Muscle of leg (tissue), 11 donors: Measurements from ENCODE around the gene EPB41. TPM values are rescaled to one million over a fixed set of nuclear protein-coding genes. Genes with fewer than 3 reads are reported as not detected.
"Not testable (repeated sequence)": the region's sequence is repeated elsewhere in the genome, so short reads cannot be mapped to it uniquely, and the experiment has no call there.

Source experiments
- DNase-seq: peaks from one replicate; pipeline ENCODE4 v3.0.0; 2013
- H3K27ac ChIP-seq: one replicate; pipeline ENCODE4 v1.5.1; 2013; ENCODE audit warnings: mild to moderate bottlenecking, low read length, control low read depth
- H3K27me3 ChIP-seq: one replicate; pipeline ENCODE4 v1.6.1; 2013; ENCODE audit warnings: low read length; ENCODE audit not compliant: control insufficient read depth, insufficient read depth
- H3K36me3 ChIP-seq: one replicate; pipeline ENCODE4 v1.6.1; 2013; ENCODE audit warnings: low read length; ENCODE audit not compliant: control insufficient read depth, insufficient read depth
- H3K4me1 ChIP-seq: one replicate; pipeline ENCODE4 v1.6.1; 2013; ENCODE audit warnings: low read length; ENCODE audit not compliant: control insufficient read depth, insufficient read depth
- H3K4me3 ChIP-seq: one replicate; pipeline ENCODE4 v1.5.1; 2013; ENCODE audit warnings: low read length, control low read depth
- H3K9me3 ChIP-seq: replicated peaks from 2 replicates; pipeline ENCODE4 v1.6.1; 2013; ENCODE audit warnings: low read depth, low read length; ENCODE audit not compliant: control insufficient read depth
- WGBS: methylation state at CpG from one replicate; pipeline ENCODE4 v1.1.5; 2013; ENCODE audit warnings: missing lambda C conversion rate; ENCODE audit not compliant: insufficient coverage; 5-methylcytosine and 5-hydroxymethylcytosine counted together
- polyA plus RNA-seq, 8 donors: library from polyadenylated mRNA; unstranded; fragments of 120-200 nt; gene quantifications; one replicate each; pipeline versions ENCODE4 v1.2.1 to v1.2.3, GENCODE V29; 2013; ENCODE audit warnings: inconsistent platforms in 1 of 8, low replicate concordance in 1 of 8; ENCODE audit not compliant: insufficient read length in 8 of 8, insufficient read depth in 1 of 8
- total RNA-seq: library from RNA; stranded (reverse); fragments of 120-200 nt; gene quantifications from one replicate; pipeline ENCODE4 v1.2.4, GENCODE V29; 2013

The EPB41 gene
- total and polyA plus RNA-seq, 9 donors, result 7.2 to 14.3 (median 9.5) TPM

DNA sequence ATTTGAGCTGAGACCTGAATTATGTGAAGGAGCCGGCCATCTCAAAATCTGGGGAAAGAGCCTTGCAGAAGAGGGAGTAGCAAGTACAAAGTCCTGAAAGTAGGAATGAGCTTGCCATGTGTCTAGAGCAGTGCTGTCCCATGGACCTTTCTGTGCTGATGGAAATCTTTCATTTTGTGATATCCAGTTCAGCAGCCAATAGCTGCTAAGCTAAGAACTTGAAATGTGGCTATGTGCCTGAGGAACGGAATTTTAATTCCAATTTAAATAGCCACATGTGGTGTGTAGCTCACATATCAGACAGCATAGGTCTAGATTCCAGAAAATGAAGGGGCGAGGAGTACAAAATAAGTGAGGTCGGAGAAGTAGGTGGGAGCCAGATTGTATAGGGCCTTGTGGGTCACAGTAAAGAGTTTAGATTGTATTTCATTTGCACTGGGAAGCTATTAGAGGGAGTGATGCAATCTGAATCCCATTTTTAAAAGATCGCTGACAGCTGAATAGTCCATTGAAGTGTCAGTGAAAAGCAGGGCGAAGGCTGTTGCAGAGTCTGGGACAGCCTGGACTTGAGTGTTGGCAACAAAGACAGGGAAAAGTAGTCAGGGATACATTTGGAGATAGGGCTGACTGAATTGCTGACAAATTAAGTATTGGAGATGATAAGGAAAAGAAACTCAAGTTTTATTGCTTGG lies 129.1 kb downstream of the EPB41 start:
- WGBS, result 61% methylated on average over 5 of the region's 6 CpGs
- no peaks in the 10 kb centered on the region for H3K9me3 ChIP-seq
- H3K27ac ChIP-seq, result no peak overlapping the region
- H3K27me3 ChIP-seq, result no peaks in the 10 kb centered on the region
- peak; percentile 65 for DNase-seq
- H3K36me3 ChIP-seq, result no peaks in the 10 kb centered on the region
- no peak overlapping the region for H3K4me3 ChIP-seq
- H3K4me1 ChIP-seq, result peaks cover 6% of the 10 kb centered on the region

DNA sequence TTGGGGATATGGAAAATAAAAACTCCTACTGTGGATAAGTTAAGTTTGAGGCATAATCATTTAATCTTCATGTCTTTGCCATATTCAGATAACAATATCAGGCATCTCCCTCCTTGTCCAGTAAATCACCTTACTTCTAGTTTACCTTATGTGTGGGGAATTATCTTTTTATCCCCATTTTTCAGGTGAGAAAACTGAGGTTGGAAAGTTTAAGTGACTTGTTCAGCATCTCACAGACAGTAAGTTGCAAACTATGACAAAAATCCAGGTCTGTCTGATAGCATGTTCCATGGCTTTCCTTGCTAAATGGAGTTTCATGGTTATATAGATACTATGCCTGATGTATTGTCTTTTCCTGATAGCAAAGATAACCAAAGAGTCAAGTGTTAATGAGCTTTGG lies 129.6 kb downstream of the EPB41 start:
- Histone ChIP-seq H3K36me3 (no peaks in the 10 kb centered on the region), H3K27ac (no peak overlapping the region), H3K27me3 (no peaks in the 10 kb centered on the region), H3K9me3 (no peaks in the 10 kb centered on the region), H3K4me3 (no peak overlapping the region), H3K4me1 (peaks cover 6% of the 10 kb centered on the region)
- DNase-seq, result no peak

GRCh38 chr1:29045663-29046062 lies 131.3 kb downstream of the EPB41 start:
- not testable (repeated sequence) for H3K27ac ChIP-seq, H3K4me3 ChIP-seq, H3K4me1 ChIP-seq, H3K27me3 ChIP-seq, H3K9me3 ChIP-seq, H3K36me3 ChIP-seq, DNase-seq
- 100% methylated on average over 1 of the region's 1 CpG for WGBS

DNA sequence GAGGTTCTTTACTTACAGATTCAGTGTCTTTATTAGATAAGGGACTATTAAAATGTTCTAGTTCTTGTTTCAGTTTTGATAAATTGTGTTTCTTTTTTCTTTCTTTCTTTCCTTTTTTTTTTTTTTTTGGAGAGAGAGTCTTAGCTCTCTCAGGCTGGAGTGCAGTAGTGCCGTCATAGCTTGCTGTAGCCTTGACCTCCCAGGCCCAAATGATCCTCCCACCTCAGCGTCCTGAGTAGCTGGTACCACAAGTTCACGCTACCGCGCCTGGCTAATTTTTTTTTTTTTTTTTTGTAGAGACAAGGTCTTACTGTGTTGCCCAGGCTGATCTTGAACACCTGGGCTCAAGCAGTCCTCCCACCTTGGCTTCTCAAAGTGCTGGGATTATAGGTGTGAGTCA lies 132.8 kb downstream of the EPB41 start:
- WGBS, result no CpG with 5 or more reads among the region's 5 CpGs

GRCh38 chr1:29050166-29050565 lies 135.8 kb downstream of the EPB41 start:
- Histone ChIP-seq H3K9me3 (no peaks in the 10 kb centered on the region), H3K4me1 (peaks cover 4% of the 10 kb centered on the region), H3K36me3 (no peaks in the 10 kb centered on the region), H3K4me3 (no peak overlapping the region), H3K27me3 (no peaks in the 10 kb centered on the region), H3K27ac (no peak overlapping the region)
- WGBS, result no CpG with 5 or more reads among the region's 1 CpG
- peak; percentile 65 for DNase-seq

More for the DNA sequence above, 132.8 kb downstream of the EPB41 start:
- no peak for DNase-seq
- Histone ChIP-seq H3K27ac (no peak overlapping the region), H3K9me3 (no peaks in the 10 kb centered on the region), H3K36me3 (no peaks in the 10 kb centered on the region), H3K4me3 (no peak overlapping the region), H3K27me3 (no peaks in the 10 kb centered on the region), H3K4me1 (peaks cover 6% of the 10 kb centered on the region)

DNA sequence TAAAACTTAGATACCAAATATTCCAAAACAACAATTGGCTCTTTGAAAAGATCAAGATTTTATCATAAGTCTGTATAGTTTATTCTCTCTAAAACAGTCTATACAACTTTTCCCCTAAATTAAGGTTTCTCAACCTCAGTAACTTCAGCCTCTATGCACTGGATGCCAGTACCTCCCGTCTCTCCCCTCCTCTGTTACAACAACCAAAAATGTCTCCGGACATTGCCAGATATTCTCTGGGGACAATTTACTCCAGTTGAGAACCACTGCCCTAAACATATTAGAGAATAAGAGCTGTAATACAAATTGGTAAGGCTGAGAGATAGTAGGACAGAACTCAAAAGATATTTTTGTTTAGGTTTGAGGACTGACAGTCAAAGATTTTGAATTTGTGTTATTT lies 137.7 kb downstream of the EPB41 start:
- no CpG with 5 or more reads among the region's 2 CpGs for WGBS
- peaks cover 4% of the 10 kb centered on the region for H3K4me1 ChIP-seq
- no peak overlapping the region for H3K27ac ChIP-seq
- H3K36me3 ChIP-seq, result no peaks in the 10 kb centered on the region
- peak; percentile 20 for DNase-seq
- H3K4me3 ChIP-seq, result no peak overlapping the region
- no peaks in the 10 kb centered on the region for H3K27me3 ChIP-seq
- no peaks in the 10 kb centered on the region for H3K9me3 ChIP-seq

GRCh38 chr1:29052941-29053340 lies 138.6 kb downstream of the EPB41 start:
- DNase-seq, result peak; percentile 20
- H3K9me3 ChIP-seq, result no peaks in the 10 kb centered on the region
- WGBS, result 41% methylated on average over 3 of the region's 7 CpGs

GRCh38 chr1:29055160-29055559 lies 140.8 kb downstream of the EPB41 start:
- Histone ChIP-seq H3K27me3 (no peaks in the 10 kb centered on the region), H3K4me3 (no peak overlapping the region), H3K4me1 (peaks cover 4% of the 10 kb centered on the region), H3K27ac (no peak overlapping the region), H3K36me3 (no peaks in the 10 kb centered on the region), H3K9me3 (no peaks in the 10 kb centered on the region)
- no CpG with 5 or more reads among the region's 1 CpG for WGBS
- DNase-seq, result no peak

More at GRCh38 chr1:29052941-29053340, 138.6 kb downstream of the EPB41 start:
- H3K36me3 ChIP-seq, result no peaks in the 10 kb centered on the region
- H3K27ac ChIP-seq, result no peak overlapping the region
- H3K4me1 ChIP-seq, result peaks cover 4% of the 10 kb centered on the region
- no peak overlapping the region for H3K4me3 ChIP-seq
- H3K27me3 ChIP-seq, result no peaks in the 10 kb centered on the region

DNA sequence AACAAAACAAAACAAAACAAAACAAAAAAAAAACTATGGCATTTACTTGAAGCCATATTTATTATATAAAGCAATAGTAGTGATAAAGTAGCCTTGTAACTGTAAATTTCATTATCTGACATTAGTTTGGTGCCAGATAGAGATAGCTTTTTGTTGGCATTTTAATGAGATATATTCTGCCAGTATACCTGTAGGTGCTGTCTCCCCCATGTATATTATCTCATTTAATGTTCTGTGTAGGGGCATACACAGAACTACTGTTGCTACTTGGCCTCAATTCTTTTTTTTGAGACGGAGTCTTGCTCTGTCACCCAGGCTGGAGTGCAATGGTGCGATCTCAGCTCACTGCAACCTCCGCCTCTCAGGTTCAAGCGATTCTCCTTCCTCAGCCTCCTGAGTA lies 141.9 kb downstream of the EPB41 start:
- Histone ChIP-seq H3K36me3 (no peaks in the 10 kb centered on the region), H3K4me1 (peaks cover 4% of the 10 kb centered on the region), H3K27me3 (no peaks in the 10 kb centered on the region), H3K9me3 (no peaks in the 10 kb centered on the region), H3K27ac (no peak overlapping the region), H3K4me3 (no peak overlapping the region)
- DNase-seq, result no peak
- WGBS, result 100% methylated on average over 1 of the region's 4 CpGs

- Histone ChIP-seq H3K4me3 (no peak overlapping the region), H3K4me1 (peaks cover 4% of the 10 kb centered on the region), H3K27ac (no peak overlapping the region), H3K27me3 (no peaks in the 10 kb centered on the region), H3K9me3 (no peaks in the 10 kb centered on the region), H3K36me3 (no peaks in the 10 kb centered on the region)
- no peak for DNase-seq
Measured at GRCh38 chr1:29057700-29058099, 143.3 kb downstream of the EPB41 start.
